Stimulated activated naive B cell treated with anti-CD40 and anti-IgM and Interleukin-4, amounts not matched to agents 10 μg/mL and 1 μg/mL and 100 μg/mL, for 72 hours (primary cell): ENCODE measurements around the gene PTPN14.
"Not testable (repeated sequence)": the region's sequence is repeated elsewhere in the genome, so short reads cannot be mapped to it uniquely, and the experiment has no call there.

ENCODE experiments used
- ATAC-seq, 2 donors: fragments of 150-1000 bp; cut with Tn5 transposase; replicated peaks; 2 replicates each; pipeline ENCODE4 v1.10.0; 2021; ENCODE audit warnings: moderate library complexity in 1 of 2
- DNase-seq: peaks from one replicate; pipeline ENCODE4 v3.0.0; 2021
- H3K27ac Mint-ChIP-seq: one replicate; pipeline ENCODE4 v1.8.0; 2022; ENCODE audit warnings: mild to moderate bottlenecking, mixed read lengths
- H3K27me3 Mint-ChIP-seq, 2 donors: one replicate each; pipeline ENCODE4 v1.8.0; 2022; ENCODE audit warnings: mixed read lengths in 2 of 2
- H3K36me3 Mint-ChIP-seq, 2 donors: one replicate each; pipeline ENCODE4 v1.8.0; 2022; ENCODE audit warnings: mixed read lengths in 2 of 2, mild to moderate bottlenecking in 1 of 2
- H3K4me1 Mint-ChIP-seq, 2 donors: one replicate each; pipeline ENCODE4 v1.8.0; 2022; ENCODE audit warnings: mixed read lengths in 2 of 2, mild to moderate bottlenecking in 1 of 2
- H3K4me3 Mint-ChIP-seq, 2 donors: one replicate each; pipeline ENCODE4 v1.8.0; 2022; ENCODE audit warnings: mild to moderate bottlenecking in 2 of 2, mixed read lengths in 2 of 2, moderate library complexity in 1 of 2
- H3K9me3 Mint-ChIP-seq, 2 donors: one replicate each; pipeline ENCODE4 v1.8.0; 2022; ENCODE audit warnings: mixed read lengths in 2 of 2, mild to moderate bottlenecking in 1 of 2

PTPN14 gene

GRCh38 chr1:214498021-214498420, 53.4 kb downstream of the PTPN14 start:
- ATAC-seq, result no peak
- Mint-ChIP-seq H3K9me3 (no peaks in the 10 kb centered on the region), H3K4me1 (no peaks in the 10 kb centered on the region), H3K27me3 (no peaks in the 10 kb centered on the region), H3K27ac (no peak overlapping the region), H3K36me3 (no peaks in the 10 kb centered on the region), H3K4me3 (no peak overlapping the region)
- DNase-seq, result no peak

GRCh38 chr1:214496126-214496525, 55.3 kb downstream of the PTPN14 start:
- Mint-ChIP-seq H3K36me3 (no peaks in the 10 kb centered on the region), H3K4me3 (no peak overlapping the region), H3K9me3 (no peaks in the 10 kb centered on the region), H3K27me3 (no peaks in the 10 kb centered on the region), H3K4me1 (no peaks in the 10 kb centered on the region), H3K27ac (no peak overlapping the region)
- no peak for ATAC-seq
- DNase-seq, result no peak

- DNase-seq, result no peak
- Mint-ChIP-seq H3K27ac (no peak overlapping the region), H3K27me3 (peaks cover 0 to 5% of the 10 kb centered on the region in 2 donors), H3K4me1 (no peaks in the 10 kb centered on the region), H3K36me3 (no peaks in the 10 kb centered on the region), H3K4me3 (no peak overlapping the region), H3K9me3 (no peaks in the 10 kb centered on the region)
- ATAC-seq, result no peak
Observed at GRCh38 chr1:214494706-214495105, 56.7 kb downstream of the PTPN14 start.

GRCh38 chr1:214494179-214494578, 57.2 kb downstream of the PTPN14 start:
- not testable (repeated sequence) for H3K9me3 Mint-ChIP-seq

GRCh38 chr1:214493126-214493796, 58.1 kb downstream of the PTPN14 start:
- H3K4me1 Mint-ChIP-seq, result no peaks in the 10 kb centered on the region
- H3K9me3 Mint-ChIP-seq, result no peaks in the 10 kb centered on the region
- no peak overlapping the region for H3K27ac Mint-ChIP-seq
- no peak for DNase-seq
- no peak overlapping the region for H3K4me3 Mint-ChIP-seq
- no peak for ATAC-seq
- peaks cover 0 to 5% of the 10 kb centered on the region in 2 donors for H3K27me3 Mint-ChIP-seq
- H3K36me3 Mint-ChIP-seq, result no peaks in the 10 kb centered on the region

More at GRCh38 chr1:214494179-214494578, 57.2 kb downstream of the PTPN14 start:
- H3K27me3 Mint-ChIP-seq, ATAC-seq, DNase-seq, H3K27ac Mint-ChIP-seq, H3K36me3 Mint-ChIP-seq, H3K4me3 Mint-ChIP-seq, H3K4me1 Mint-ChIP-seq: not testable (repeated sequence)

- H3K4me1 Mint-ChIP-seq, result no peaks in the 10 kb centered on the region
- DNase-seq (no peak), ATAC-seq (no peak)
- no peaks in the 10 kb centered on the region for H3K9me3 Mint-ChIP-seq
- no peaks in the 10 kb centered on the region for H3K36me3 Mint-ChIP-seq
- H3K27me3 Mint-ChIP-seq, result peaks cover 0 to 5% of the 10 kb centered on the region in 2 donors
- no peak overlapping the region for H3K4me3 Mint-ChIP-seq
- no peak overlapping the region for H3K27ac Mint-ChIP-seq
Observed at GRCh38 chr1:214492401-214493075, 58.9 kb downstream of the PTPN14 start.

- no peak overlapping the region for H3K27ac Mint-ChIP-seq
- H3K27me3 Mint-ChIP-seq, result peaks cover 0 to 5% of the 10 kb centered on the region in 2 donors
- H3K36me3 Mint-ChIP-seq, result no peaks in the 10 kb centered on the region
- no peak overlapping the region for H3K4me3 Mint-ChIP-seq
- no peaks in the 10 kb centered on the region for H3K4me1 Mint-ChIP-seq
- ATAC-seq (no peak), DNase-seq (no peak)
- H3K9me3 Mint-ChIP-seq, result no peaks in the 10 kb centered on the region
Observed at GRCh38 chr1:214491468-214492146, 59.8 kb downstream of the PTPN14 start.

- Mint-ChIP-seq H3K4me3 (no peak overlapping the region), H3K27ac (no peak overlapping the region), H3K9me3 (no peaks in the 10 kb centered on the region)
Observed at GRCh38 chr1:214485151-214485550, 66.3 kb downstream of the PTPN14 start.

GRCh38 chr1:214483180-214483579, 68.2 kb downstream of the PTPN14 start:
- not testable (repeated sequence) for H3K27me3 Mint-ChIP-seq, ATAC-seq, H3K4me3 Mint-ChIP-seq, H3K27ac Mint-ChIP-seq, H3K4me1 Mint-ChIP-seq, DNase-seq, H3K36me3 Mint-ChIP-seq, H3K9me3 Mint-ChIP-seq

More at GRCh38 chr1:214485151-214485550, 66.3 kb downstream of the PTPN14 start:
- ATAC-seq, result no peak
- H3K4me1 Mint-ChIP-seq, result no peaks in the 10 kb centered on the region
- no peaks in the 10 kb centered on the region for H3K36me3 Mint-ChIP-seq
- no peak for DNase-seq
- peaks cover 0 to 5% of the 10 kb centered on the region in 2 donors for H3K27me3 Mint-ChIP-seq

- not testable (repeated sequence) for H3K27me3 Mint-ChIP-seq, H3K27ac Mint-ChIP-seq, DNase-seq, ATAC-seq, H3K4me3 Mint-ChIP-seq, H3K36me3 Mint-ChIP-seq, H3K9me3 Mint-ChIP-seq, H3K4me1 Mint-ChIP-seq
Observed at GRCh38 chr1:214481983-214482634, 69.3 kb downstream of the PTPN14 start.

GRCh38 chr1:214476986-214477870, 74.2 kb downstream of the PTPN14 start:
- no peak for DNase-seq
- Mint-ChIP-seq H3K27me3 (peaks cover 10 to 12% of the 10 kb centered on the region in 2 donors), H3K27ac (no peak overlapping the region), H3K36me3 (no peaks in the 10 kb centered on the region), H3K4me1 (no peaks in the 10 kb centered on the region), H3K4me3 (no peak overlapping the region), H3K9me3 (no peaks in the 10 kb centered on the region)
- no peak for ATAC-seq

GRCh38 chr1:214476229-214476985, 75.0 kb downstream of the PTPN14 start:
- Mint-ChIP-seq H3K9me3 (no peaks in the 10 kb centered on the region), H3K4me3 (no peak overlapping the region), H3K27ac (no peak overlapping the region), H3K27me3 (peaks cover 10 to 13% of the 10 kb centered on the region in 2 donors), H3K4me1 (no peaks in the 10 kb centered on the region), H3K36me3 (no peaks in the 10 kb centered on the region)
- ATAC-seq (no peak), DNase-seq (no peak)

GRCh38 chr1:214475746-214476145, 75.7 kb downstream of the PTPN14 start:
- H3K36me3 Mint-ChIP-seq, result no peaks in the 10 kb centered on the region
- H3K9me3 Mint-ChIP-seq, result no peaks in the 10 kb centered on the region
- H3K27ac Mint-ChIP-seq, result no peak overlapping the region

More at GRCh38 chr1:214475746-214476145, 75.7 kb downstream of the PTPN14 start:
- ATAC-seq (no peak), DNase-seq (no peak)
- Mint-ChIP-seq H3K27me3 (peaks cover 10 to 13% of the 10 kb centered on the region in 2 donors), H3K4me1 (no peaks in the 10 kb centered on the region), H3K4me3 (no peak overlapping the region)
